ENCODE data around the gene DIAPH2. TPM values are rescaled to one million over a fixed set of nuclear protein-coding genes. Genes with fewer than 3 reads are reported as not detected.

DIAPH2 gene
- total RNA-seq, 1 donor from 2014 or later = 3.8 TPM

DNA sequence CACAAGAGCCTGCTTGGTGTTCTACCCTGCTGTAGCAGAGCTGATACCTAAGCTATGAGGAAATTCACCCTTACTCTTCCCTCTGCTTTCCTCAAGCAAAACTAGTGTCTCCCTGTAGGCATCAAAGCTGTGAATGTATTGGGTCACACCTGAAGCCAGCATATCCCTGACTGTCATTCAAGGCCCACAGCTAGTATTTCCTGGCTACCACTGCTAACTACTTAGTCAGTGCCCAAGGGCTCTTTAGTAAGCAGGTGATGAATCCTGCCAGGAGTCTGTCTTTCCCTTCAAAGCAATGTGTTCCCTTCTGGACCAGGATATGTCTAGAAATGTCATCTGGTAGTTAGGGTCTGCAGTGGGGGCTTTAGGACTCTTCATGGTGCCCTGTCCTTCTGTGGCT, 324.7 kb downstream of the DIAPH2 start:
- H3K36me3 Mint-ChIP-seq (ENCODE audit: unreplicated experiment) = no peaks in the 10 kb centered on the region
- H3K27me3 Mint-ChIP-seq (ENCODE audit: unreplicated experiment) = no peaks in the 10 kb centered on the region
- no peak overlapping the region for H3K4me3 Mint-ChIP-seq (ENCODE audit: unreplicated experiment)
- TF ChIP-seq, protein P1, sequence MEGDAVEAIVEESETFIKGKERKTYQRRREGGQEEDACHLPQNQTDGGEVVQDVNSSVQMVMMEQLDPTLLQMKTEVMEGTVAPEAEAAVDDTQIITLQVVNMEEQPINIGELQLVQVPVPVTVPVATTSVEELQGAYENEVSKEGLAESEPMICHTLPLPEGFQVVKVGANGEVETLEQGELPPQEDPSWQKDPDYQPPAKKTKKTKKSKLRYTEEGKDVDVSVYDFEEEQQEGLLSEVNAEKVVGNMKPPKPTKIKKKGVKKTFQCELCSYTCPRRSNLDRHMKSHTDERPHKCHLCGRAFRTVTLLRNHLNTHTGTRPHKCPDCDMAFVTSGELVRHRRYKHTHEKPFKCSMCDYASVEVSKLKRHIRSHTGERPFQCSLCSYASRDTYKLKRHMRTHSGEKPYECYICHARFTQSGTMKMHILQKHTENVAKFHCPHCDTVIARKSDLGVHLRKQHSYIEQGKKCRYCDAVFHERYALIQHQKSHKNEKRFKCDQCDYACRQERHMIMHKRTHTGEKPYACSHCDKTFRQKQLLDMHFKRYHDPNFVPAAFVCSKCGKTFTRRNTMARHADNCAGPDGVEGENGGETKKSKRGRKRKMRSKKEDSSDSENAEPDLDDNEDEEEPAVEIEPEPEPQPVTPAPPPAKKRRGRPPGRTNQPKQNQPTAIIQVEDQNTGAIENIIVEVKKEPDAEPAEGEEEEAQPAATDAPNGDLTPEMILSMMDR (IDR thresholded peaks at IDR 0.05; ENCODE audit: partially characterized antibody, unreplicated experiment) = no peak
- DNase-seq = no peak
- H3K9me3 Mint-ChIP-seq (ENCODE audit: unreplicated experiment) = peaks cover 1% of the 10 kb centered on the region
- no peak overlapping the region for H3K27ac Mint-ChIP-seq (ENCODE audit: unreplicated experiment)
- H3K4me1 Mint-ChIP-seq (ENCODE audit: low read depth, unreplicated experiment) = no peaks in the 10 kb centered on the region

DNA sequence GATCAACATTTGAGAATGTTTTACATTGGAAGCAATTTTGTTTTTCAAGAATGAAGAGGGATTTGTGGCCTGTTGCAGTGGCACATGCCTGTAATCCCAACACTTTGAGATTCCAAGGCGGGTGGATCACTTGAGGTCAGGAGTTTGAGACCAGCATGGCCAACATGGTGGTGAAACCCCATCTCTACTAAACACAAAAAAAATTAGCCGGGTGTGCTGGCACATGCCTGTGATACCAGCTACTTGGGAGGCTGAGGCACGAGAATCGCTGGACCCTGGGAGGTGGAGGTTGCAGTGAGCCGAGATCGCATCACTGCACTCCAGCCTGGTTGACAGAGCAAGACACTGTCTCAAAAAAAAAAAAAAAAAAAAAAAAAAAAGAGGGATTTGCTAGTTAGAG, 326.9 kb downstream of the DIAPH2 start:
- H3K4me3 Mint-ChIP-seq (ENCODE audit: unreplicated experiment) = no peak overlapping the region
- TF ChIP-seq, protein P1 (IDR thresholded peaks at IDR 0.05; ENCODE audit: partially characterized antibody, unreplicated experiment) = no peak

GRCh38 chrX:97016106-97016505, 331.5 kb downstream of the DIAPH2 start:
- Mint-ChIP-seq H3K4me1 (ENCODE audit: low read depth, unreplicated experiment) (no peaks in the 10 kb centered on the region), H3K27me3 (ENCODE audit: unreplicated experiment) (no peaks in the 10 kb centered on the region), H3K9me3 (ENCODE audit: unreplicated experiment) (no peaks in the 10 kb centered on the region), H3K4me3 (ENCODE audit: unreplicated experiment) (no peak overlapping the region), H3K27ac (ENCODE audit: unreplicated experiment) (no peak overlapping the region), H3K36me3 (ENCODE audit: unreplicated experiment) (no peaks in the 10 kb centered on the region)
- TF ChIP-seq, protein P1 (IDR thresholded peaks at IDR 0.05; ENCODE audit: partially characterized antibody, unreplicated experiment) = no peak
- no peak for DNase-seq

More for the DNA sequence above, 326.9 kb downstream of the DIAPH2 start:
- H3K4me1 Mint-ChIP-seq (ENCODE audit: low read depth, unreplicated experiment) = no peaks in the 10 kb centered on the region
- DNase-seq = no peak
- no peaks in the 10 kb centered on the region for H3K36me3 Mint-ChIP-seq (ENCODE audit: unreplicated experiment)
- H3K27me3 Mint-ChIP-seq (ENCODE audit: unreplicated experiment) = no peaks in the 10 kb centered on the region
- no peak overlapping the region for H3K27ac Mint-ChIP-seq (ENCODE audit: unreplicated experiment)
- no peaks in the 10 kb centered on the region for H3K9me3 Mint-ChIP-seq (ENCODE audit: unreplicated experiment)

DNA sequence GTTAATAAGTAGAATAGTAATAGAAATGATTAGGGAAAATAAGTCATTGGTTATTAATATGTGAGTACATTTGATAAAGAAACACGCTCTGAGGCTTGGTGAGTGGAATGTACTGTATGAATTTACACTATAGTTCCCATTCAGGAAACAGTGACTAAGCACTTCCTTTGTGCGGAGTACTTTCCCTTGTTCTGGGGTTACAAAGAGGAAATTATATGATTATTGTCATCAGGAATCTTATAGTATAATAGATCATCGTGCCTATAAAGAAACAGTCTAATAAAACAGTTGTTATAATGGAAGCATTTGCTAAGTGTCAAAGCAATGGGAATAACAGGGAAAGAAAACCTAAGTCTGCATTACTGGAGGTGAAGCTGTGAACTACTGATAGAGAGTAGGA, 337.0 kb downstream of the DIAPH2 start:
- Mint-ChIP-seq H3K36me3 (ENCODE audit: unreplicated experiment) (no peaks in the 10 kb centered on the region), H3K4me1 (ENCODE audit: low read depth, unreplicated experiment) (no peaks in the 10 kb centered on the region), H3K27ac (ENCODE audit: unreplicated experiment) (no peak overlapping the region), H3K27me3 (ENCODE audit: unreplicated experiment) (no peaks in the 10 kb centered on the region), H3K4me3 (ENCODE audit: unreplicated experiment) (no peak overlapping the region), H3K9me3 (ENCODE audit: unreplicated experiment) (no peaks in the 10 kb centered on the region)
- no peak for DNase-seq
- TF ChIP-seq, protein P1 (IDR thresholded peaks at IDR 0.05; ENCODE audit: partially characterized antibody, unreplicated experiment) = no peak

DNA sequence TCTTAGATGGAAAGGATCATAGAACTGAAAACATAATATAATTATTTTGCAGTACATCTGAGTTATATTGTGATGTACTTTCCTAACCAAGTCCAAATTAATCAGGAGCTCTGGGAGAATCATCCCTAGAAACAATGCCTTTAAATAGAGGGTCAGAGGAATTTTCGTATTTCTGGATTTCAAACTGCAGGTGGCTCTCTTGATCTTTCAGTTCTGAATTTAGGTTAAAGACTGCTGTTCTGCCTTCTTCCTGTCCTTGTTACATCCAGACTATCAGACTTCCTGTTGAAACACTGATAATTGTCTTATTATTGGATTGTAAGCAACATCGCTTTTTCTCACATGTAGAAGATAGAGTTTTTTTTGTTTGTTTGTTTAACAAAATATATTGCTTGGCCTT, 341.8 kb downstream of the DIAPH2 start:
- Mint-ChIP-seq H3K4me3 (ENCODE audit: unreplicated experiment) (no peak overlapping the region), H3K4me1 (ENCODE audit: low read depth, unreplicated experiment) (peaks cover 1% of the 10 kb centered on the region), H3K9me3 (ENCODE audit: unreplicated experiment) (no peaks in the 10 kb centered on the region), H3K36me3 (ENCODE audit: unreplicated experiment) (no peaks in the 10 kb centered on the region), H3K27me3 (ENCODE audit: unreplicated experiment) (no peaks in the 10 kb centered on the region), H3K27ac (ENCODE audit: unreplicated experiment) (no peak overlapping the region)
- no peak for DNase-seq
- TF ChIP-seq, protein P1 (IDR thresholded peaks at IDR 0.05; ENCODE audit: partially characterized antibody, unreplicated experiment) = no peak

Measured in glutamatergic neuron (in vitro differentiated cells).